ENCODE results near the gene MRPL11. TPM values are rescaled to one million over a fixed set of nuclear protein-coding genes. Genes with fewer than 3 reads are reported as not detected.

The MRPL11 gene
- total and polyA plus RNA-seq, 10 of the 15 experiments (the other 5 are each of a cell fraction or from before 2014, with no cell fraction given) = 43.5 to 248 (median 109) TPM

GRCh38 chr11:66459138-66459778 is 20.6 kb upstream of the MRPL11 start (continued):
- TF ChIP-seq PRDM15 (CRISPR knock-in tag; IDR thresholded peaks at IDR 0.05) (no peak), NKRF (conservative IDR thresholded peaks at IDR 0.05) (no peak), BCL11A (IDR thresholded peaks at IDR 0.05; ENCODE audit: low read depth, low read length) (no peak), PKNOX1 (IDR thresholded peaks at IDR 0.05) (no peak), CEBPB (IDR thresholded peaks at IDR 0.05; ENCODE audit: borderline replicate concordance in 1 of 2, low read depth in 2 of 2, low read length in 2 of 2) (no peak)

All from GM12878 (cell line).